Activated naive CD8-positive, alpha-beta T cell treated with anti-CD3 and anti-CD28 coated beads, Interleukin-2, amount 10 ng/mL, durations not matched to agents 7 days and 5 days (primary cell): ENCODE measurements around the gene LAMC2. TPM values are rescaled to one million over a fixed set of nuclear protein-coding genes. Genes with fewer than 3 reads are reported as not detected.

Experiments used
- ATAC-seq: fragments of 150-1000 bp; cut with Tn5 transposase; one replicate; pipeline ENCODE4 v1.10.0; 2021; ENCODE audit warnings: low read depth, moderate library complexity
- POLR2A ChIA-PET: fragments of 350-600 bp; sonication (Branson Sonifier 250); formaldehyde crosslinking; loops from one replicate; lab custom pipeline; 2021; ENCODE audit warnings: antibody characterized with exemption; lab: Charles Lee
- DNase-seq: peaks from one replicate; pipeline ENCODE4 v3.0.0; 2021
- H3K27ac Mint-ChIP-seq: one replicate; pipeline ENCODE4 v1.8.0; 2022; ENCODE audit warnings: mild to moderate bottlenecking, mixed read lengths
- H3K27me3 Mint-ChIP-seq: one replicate; pipeline ENCODE4 v1.8.0; 2022; ENCODE audit warnings: mild to moderate bottlenecking, moderate library complexity, mixed read lengths
- H3K36me3 Mint-ChIP-seq: one replicate; pipeline ENCODE4 v1.8.0; 2021; ENCODE audit warnings: mild to moderate bottlenecking, mixed read lengths
- H3K4me1 Mint-ChIP-seq: one replicate; pipeline ENCODE4 v1.8.0; 2021; ENCODE audit warnings: mixed read lengths
- H3K4me3 Mint-ChIP-seq: one replicate; pipeline ENCODE4 v1.8.0; 2022; ENCODE audit warnings: mild to moderate bottlenecking, moderate library complexity, mixed read lengths
- H3K9me3 Mint-ChIP-seq: one replicate; pipeline ENCODE4 v1.8.0; 2021; ENCODE audit warnings: mixed read lengths
- total RNA-seq, 2 experiments: library from RNA; stranded (reverse); gene quantifications; one replicate each; pipeline ENCODE4 v1.2.3, GENCODE V29; 2021

LAMC2 gene
- total RNA-seq, 2 experiments from 2014 or later: not detected

GRCh38 chr1:183209533-183210158, 23.6 kb downstream of the LAMC2 start:
- H3K36me3 Mint-ChIP-seq: no peaks in the 10 kb centered on the region
- no peak for DNase-seq
- POLR2A ChIA-PET: interaction anchor here (1.0 kb wide), 1 partner anchor 9 kb away, joined by 3 read pairs; no protein-coding TSS in a partner anchor
- peaks cover 10% of the 10 kb centered on the region for H3K4me1 Mint-ChIP-seq
- peak; percentile 76 for ATAC-seq
- H3K9me3 Mint-ChIP-seq: no peaks in the 10 kb centered on the region
- H3K4me3 Mint-ChIP-seq: no peak overlapping the region
- H3K27ac Mint-ChIP-seq: no peak overlapping the region
- peaks cover 19% of the 10 kb centered on the region for H3K27me3 Mint-ChIP-seq

- POLR2A ChIA-PET: no interaction called here
- Mint-ChIP-seq H3K4me3 (no peak overlapping the region), H3K9me3 (no peaks in the 10 kb centered on the region), H3K27ac (no peak overlapping the region), H3K4me1 (peaks cover 6% of the 10 kb centered on the region), H3K36me3 (no peaks in the 10 kb centered on the region), H3K27me3 (peaks cover 19% of the 10 kb centered on the region)
- DNase-seq: no peak
- ATAC-seq: no peak
Observed at GRCh38 chr1:183210681-183211080, 24.6 kb downstream of the LAMC2 start.

- Mint-ChIP-seq H3K27me3 (peaks cover 17% of the 10 kb centered on the region), H3K4me1 (peaks cover 6% of the 10 kb centered on the region), H3K27ac (no peak overlapping the region), H3K36me3 (no peaks in the 10 kb centered on the region), H3K9me3 (no peaks in the 10 kb centered on the region), H3K4me3 (no peak overlapping the region)
- ATAC-seq: no peak
- DNase-seq: no peak
- POLR2A ChIA-PET: no interaction called here
Observed at GRCh38 chr1:183212870-183213269, 26.8 kb downstream of the LAMC2 start.

GRCh38 chr1:183214021-183214970, 28.2 kb downstream of the LAMC2 start:
- POLR2A ChIA-PET: no interaction called here
- Mint-ChIP-seq H3K27me3 (peaks cover 15% of the 10 kb centered on the region), H3K9me3 (no peaks in the 10 kb centered on the region), H3K4me1 (peaks cover 11% of the 10 kb centered on the region), H3K27ac (no peak overlapping the region), H3K36me3 (no peaks in the 10 kb centered on the region), H3K4me3 (no peak overlapping the region)
- no peak for DNase-seq
- no peak for ATAC-seq

- POLR2A ChIA-PET: no interaction called here
- no peaks in the 10 kb centered on the region for H3K36me3 Mint-ChIP-seq
- H3K4me1 Mint-ChIP-seq: peaks cover 16% of the 10 kb centered on the region
- H3K9me3 Mint-ChIP-seq: no peaks in the 10 kb centered on the region
- H3K27me3 Mint-ChIP-seq: peaks cover 16% of the 10 kb centered on the region
- ATAC-seq (no peak), DNase-seq (no peak)
- no peak overlapping the region for H3K4me3 Mint-ChIP-seq
- H3K27ac Mint-ChIP-seq: no peak overlapping the region
Observed at GRCh38 chr1:183215076-183215720, 29.1 kb downstream of the LAMC2 start.

- Mint-ChIP-seq H3K4me3 (no peak overlapping the region), H3K36me3 (no peaks in the 10 kb centered on the region), H3K27ac (no peak overlapping the region), H3K9me3 (no peaks in the 10 kb centered on the region), H3K27me3 (peaks cover 16% of the 10 kb centered on the region), H3K4me1 (peaks cover 16% of the 10 kb centered on the region)
- ATAC-seq: no peak
- POLR2A ChIA-PET: no interaction called here
- no peak for DNase-seq
Observed at GRCh38 chr1:183215936-183216335, 29.9 kb downstream of the LAMC2 start.

- ATAC-seq: no peak
- no peak overlapping the region for H3K4me3 Mint-ChIP-seq
- no peaks in the 10 kb centered on the region for H3K36me3 Mint-ChIP-seq
- POLR2A ChIA-PET: no interaction called here
- DNase-seq: no peak
- peaks cover 12% of the 10 kb centered on the region for H3K27me3 Mint-ChIP-seq
- peaks cover 14% of the 10 kb centered on the region for H3K4me1 Mint-ChIP-seq
- no peaks in the 10 kb centered on the region for H3K9me3 Mint-ChIP-seq
- peak overlapping the region; percentile 74 for H3K27ac Mint-ChIP-seq
Observed at GRCh38 chr1:183218027-183218618, 32.1 kb downstream of the LAMC2 start.

GRCh38 chr1:183218971-183219615, 33.0 kb downstream of the LAMC2 start:
- Mint-ChIP-seq H3K4me3 (peak overlapping the region; percentile 46), H3K4me1 (peaks cover 14% of the 10 kb centered on the region), H3K27me3 (peaks cover 7% of the 10 kb centered on the region), H3K9me3 (no peaks in the 10 kb centered on the region), H3K27ac (peak overlapping the region; percentile 74), H3K36me3 (no peaks in the 10 kb centered on the region)
- ATAC-seq (peak; percentile 95), DNase-seq (peak; percentile 60)
- POLR2A ChIA-PET: interaction anchor here (0.8 to 1.0 kb wide), 3 partner anchors 9 to 30 kb away, joined by 3 to 4 read pairs (median 3); no protein-coding TSS in a partner anchor

- H3K27ac Mint-ChIP-seq: peak overlapping the region; percentile 74
- H3K27me3 Mint-ChIP-seq: peaks cover 3% of the 10 kb centered on the region
- peaks cover 14% of the 10 kb centered on the region for H3K4me1 Mint-ChIP-seq
- POLR2A ChIA-PET: interaction anchor here (0.8 to 1.0 kb wide), 3 partner anchors 10 to 31 kb away, joined by 3 to 4 read pairs (median 3); no protein-coding TSS in a partner anchor
- ATAC-seq (no peak), DNase-seq (no peak)
- H3K36me3 Mint-ChIP-seq: no peaks in the 10 kb centered on the region
- no peaks in the 10 kb centered on the region for H3K9me3 Mint-ChIP-seq
- H3K4me3 Mint-ChIP-seq: peak overlapping the region; percentile 46
Observed at GRCh38 chr1:183219616-183220009, 33.5 kb downstream of the LAMC2 start.

- no peak overlapping the region for H3K27ac Mint-ChIP-seq
- H3K9me3 Mint-ChIP-seq: no peaks in the 10 kb centered on the region
- no peak overlapping the region for H3K4me3 Mint-ChIP-seq
- no peak for DNase-seq
- no peaks in the 10 kb centered on the region for H3K36me3 Mint-ChIP-seq
- H3K27me3 Mint-ChIP-seq: peaks cover 5% of the 10 kb centered on the region
- POLR2A ChIA-PET: no interaction called here
- no peak for ATAC-seq
- peaks cover 22% of the 10 kb centered on the region for H3K4me1 Mint-ChIP-seq
Observed at GRCh38 chr1:183222909-183223308, 36.8 kb downstream of the LAMC2 start.

GRCh38 chr1:183223467-183223866, 37.4 kb downstream of the LAMC2 start:
- Mint-ChIP-seq H3K4me3 (no peak overlapping the region), H3K4me1 (peaks cover 21% of the 10 kb centered on the region), H3K36me3 (no peaks in the 10 kb centered on the region), H3K9me3 (no peaks in the 10 kb centered on the region), H3K27ac (no peak overlapping the region), H3K27me3 (peaks cover 5% of the 10 kb centered on the region)
- ATAC-seq (no peak), DNase-seq (no peak)
- POLR2A ChIA-PET: no interaction called here

- DNase-seq (no peak), ATAC-seq (no peak)
- no peaks in the 10 kb centered on the region for H3K9me3 Mint-ChIP-seq
- H3K36me3 Mint-ChIP-seq: no peaks in the 10 kb centered on the region
- peaks cover 8% of the 10 kb centered on the region for H3K4me1 Mint-ChIP-seq
- H3K27ac Mint-ChIP-seq: no peak overlapping the region
- POLR2A ChIA-PET: no interaction called here
- H3K4me3 Mint-ChIP-seq: no peak overlapping the region
- peaks cover 3% of the 10 kb centered on the region for H3K27me3 Mint-ChIP-seq
Observed at GRCh38 chr1:183226361-183226760, 40.3 kb downstream of the LAMC2 start.
